Stomach (tissue), 4 donors: ENCODE data around the gene DOK5.

ENCODE experiments used
- CTCF ChIP-seq, 7 experiments: fragments of 450-650 bp in 4 of 7; fragments of 200-600 bp in 3 of 7; sonication (generic) in 3 of 7; IDR thresholded peaks; one replicate each; pipeline ENCODE4 v1.5.1; 2016 to 2019; ENCODE audit warnings: antibody characterized with exemption in 7 of 7, control low read depth in 2 of 7, mild to moderate bottlenecking in 1 of 7
- EP300 ChIP-seq: sonication (generic); formaldehyde crosslinking; IDR thresholded peaks from one replicate; pipeline ENCODE4 v1.6.1; 2017; ENCODE audit warnings: antibody characterized with exemption
- POLR2A ChIP-seq, 4 donors: fragments of 450-650 bp; IDR thresholded peaks; one replicate each; pipeline ENCODE4 v1.6.1; 2016; ENCODE audit warnings: antibody characterized with exemption in 4 of 4, control low read depth in 2 of 4, mild to moderate bottlenecking in 1 of 4, moderate library complexity in 1 of 4
- POLR2AphosphoS5 ChIP-seq, 3 donors: sonication (generic); formaldehyde crosslinking; IDR thresholded peaks; one replicate each; pipeline ENCODE4 v1.6.1; 2016; ENCODE audit warnings: antibody characterized with exemption in 3 of 3

GRCh38 chr20:54636575-54636974 lies 161.2 kb downstream of the DOK5 start:
- TF ChIP-seq POLR2AphosphoS5 (IDR thresholded peaks at IDR 0.05) (no peak), CTCF (IDR thresholded peaks at IDR 0.05) (no peak), POLR2A (IDR thresholded peaks at IDR 0.05) (no peak), EP300 (no peak)
